GM12892 (cell line): ENCODE measurements around the gene KLF16.

ENCODE experiments used
- POLR2A ChIP-seq: IDR thresholded peaks from 2 replicates; pipeline ENCODE4 v1.6.1; 2011; ENCODE audit warnings: low read depth, low read length, control low read depth
- POLR2AphosphoS5 ChIP-seq: IDR thresholded peaks from 2 replicates; pipeline ENCODE4 v1.6.1; 2011; ENCODE audit warnings: low read depth, low read length, control low read depth
- TAF1 ChIP-seq: IDR thresholded peaks from 2 replicates; pipeline ENCODE4 v1.6.1; 2011; ENCODE audit warnings: low read depth, mild to moderate bottlenecking, control low read depth, low read length, borderline replicate concordance

- TF ChIP-seq POLR2A (no peak), POLR2AphosphoS5 (no peak), TAF1 (no peak)
Measured at GRCh38 chr19:1844513-1845124, 18.8 kb downstream of the KLF16 start.
